ENCODE data around the gene CDNF. TPM values are rescaled to one million over a fixed set of nuclear protein-coding genes. Genes with fewer than 3 reads are reported as not detected.

The CDNF gene
- total RNA-seq, 2 donors from 2014 or later: 2.5 to 3.4 TPM

DNA sequence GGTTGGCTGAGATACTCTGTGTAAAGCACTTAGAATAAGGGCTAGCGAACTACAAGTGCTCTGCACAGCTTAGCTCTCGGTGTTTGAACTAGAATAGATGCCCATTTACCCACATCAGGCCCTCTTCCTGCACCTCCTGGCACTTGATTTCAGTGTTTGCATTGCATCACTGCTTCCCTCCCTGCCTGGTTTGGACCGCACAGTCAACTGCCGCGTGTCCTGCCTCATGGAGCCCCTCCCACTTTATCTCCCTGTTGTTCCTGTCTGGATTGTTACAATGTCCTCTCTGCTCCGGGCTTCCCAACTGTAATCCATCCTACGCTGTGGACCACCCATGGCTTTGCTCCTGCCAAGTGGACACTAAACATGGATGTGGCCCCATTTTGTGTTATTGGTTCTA, 65.4 kb downstream of the CDNF start:
- DNase-seq (ENCODE audit: low spot score): no peak
- TF ChIP-seq, protein P1, sequence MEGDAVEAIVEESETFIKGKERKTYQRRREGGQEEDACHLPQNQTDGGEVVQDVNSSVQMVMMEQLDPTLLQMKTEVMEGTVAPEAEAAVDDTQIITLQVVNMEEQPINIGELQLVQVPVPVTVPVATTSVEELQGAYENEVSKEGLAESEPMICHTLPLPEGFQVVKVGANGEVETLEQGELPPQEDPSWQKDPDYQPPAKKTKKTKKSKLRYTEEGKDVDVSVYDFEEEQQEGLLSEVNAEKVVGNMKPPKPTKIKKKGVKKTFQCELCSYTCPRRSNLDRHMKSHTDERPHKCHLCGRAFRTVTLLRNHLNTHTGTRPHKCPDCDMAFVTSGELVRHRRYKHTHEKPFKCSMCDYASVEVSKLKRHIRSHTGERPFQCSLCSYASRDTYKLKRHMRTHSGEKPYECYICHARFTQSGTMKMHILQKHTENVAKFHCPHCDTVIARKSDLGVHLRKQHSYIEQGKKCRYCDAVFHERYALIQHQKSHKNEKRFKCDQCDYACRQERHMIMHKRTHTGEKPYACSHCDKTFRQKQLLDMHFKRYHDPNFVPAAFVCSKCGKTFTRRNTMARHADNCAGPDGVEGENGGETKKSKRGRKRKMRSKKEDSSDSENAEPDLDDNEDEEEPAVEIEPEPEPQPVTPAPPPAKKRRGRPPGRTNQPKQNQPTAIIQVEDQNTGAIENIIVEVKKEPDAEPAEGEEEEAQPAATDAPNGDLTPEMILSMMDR (IDR thresholded peaks at IDR 0.05): no peak
- no peaks in the 10 kb centered on the region for H3K9me3 ChIP-seq

DNA sequence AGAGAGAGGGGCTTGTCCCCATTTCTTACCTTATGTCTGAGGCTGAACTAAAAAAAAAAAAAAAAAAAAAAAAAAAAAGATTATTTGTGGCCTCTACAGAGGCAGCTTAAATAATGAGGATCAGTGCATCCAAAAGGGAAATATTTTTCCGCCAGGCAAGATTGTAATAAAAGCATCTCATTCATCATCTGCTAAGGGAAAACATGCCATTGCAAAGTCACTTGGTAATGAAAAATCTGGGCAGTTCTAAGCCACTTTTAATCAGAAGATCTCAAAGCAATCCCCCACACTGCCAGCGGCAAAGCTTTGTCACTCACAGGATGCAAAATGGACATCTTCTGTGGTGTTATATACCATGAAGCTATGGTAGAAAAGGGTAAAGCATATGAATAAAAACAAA, 66.9 kb downstream of the CDNF start:
- no peaks in the 10 kb centered on the region for H3K9me3 ChIP-seq
- H3K4me1 ChIP-seq (ENCODE audit: control insufficient read depth in 1 of 2, low read depth in 2 of 2): no peaks in the 10 kb centered on the region
- ATAC-seq (ENCODE audit: insufficient number of reproducible peaks, low FRiP score, low read depth): no peak
- TF ChIP-seq, protein P1 (IDR thresholded peaks at IDR 0.05): no peak
- no peaks in the 10 kb centered on the region for H3K27me3 ChIP-seq (replicated peaks; ENCODE audit: insufficient read depth)
- H3K4me3 ChIP-seq: no peak overlapping the region
- DNase-seq (ENCODE audit: low spot score): no peak
- H3K36me3 ChIP-seq: no peaks in the 10 kb centered on the region
- no peak overlapping the region for H3K27ac ChIP-seq

More for the DNA sequence above, 65.4 kb downstream of the CDNF start:
- no peaks in the 10 kb centered on the region for H3K36me3 ChIP-seq
- H3K27ac ChIP-seq: no peak overlapping the region
- H3K4me1 ChIP-seq (ENCODE audit: control insufficient read depth in 1 of 2, low read depth in 2 of 2): no peaks in the 10 kb centered on the region
- H3K4me3 ChIP-seq: no peak overlapping the region
- ATAC-seq (ENCODE audit: insufficient number of reproducible peaks, low FRiP score, low read depth): no peak
- H3K27me3 ChIP-seq (replicated peaks; ENCODE audit: insufficient read depth): no peaks in the 10 kb centered on the region

Other genes with a start within 250 kb of the CDNF start
- gene FAM107B, start 63.1 kb downstream of the CDNF start, total RNA-seq: 10 to 100 TPM; 33.6 to 50.6 TPM
- gene HSPA14, start 269 bp upstream of the CDNF start, total RNA-seq: 10 to 100 TPM in 1 of 2 donors, 1 to 10 TPM in 1; 7.7 to 16.0 TPM
- gene MSANTD7, start 269 bp upstream of the CDNF start, total RNA-seq: 10 to 100 TPM in 1 of 2 donors, 1 to 10 TPM in 1; 6.4 to 10.6 TPM
- gene SUV39H2, start 40.8 kb upstream of the CDNF start, total RNA-seq: 10 to 100 TPM in 1 of 2 donors, under 1 TPM in 1; 0.95 to 12.2 TPM
- gene DCLRE1C, start 116.1 kb upstream of the CDNF start, total RNA-seq: 1 to 10 TPM; 6.9 to 9.9 TPM
- gene MEIG1, start 121.4 kb upstream of the CDNF start, total RNA-seq: not detected
- gene OLAH, start 205.9 kb upstream of the CDNF start, total RNA-seq: 1 to 10 TPM in 1 of 2 donors, not detected in 1; 2.5 TPM

Measured in thoracic aorta (tissue), 2 donors.